ENCODE measurements around the gene FBXL14. TPM values are rescaled to one million over a fixed set of nuclear protein-coding genes. Genes with fewer than 3 reads are reported as not detected.

FBXL14 gene
- total and polyA plus RNA-seq, 4 donors, result 4.4 to 23.0 (median 13.1) TPM

- H3K36me3 ChIP-seq (ENCODE audit: control insufficient read depth in 4 of 4, insufficient read depth in 4 of 4, low read length in 4 of 4), result peaks cover 0 to 4% (median 2%) of the 10 kb centered on the region in 4 donors
- peaks cover 0 to 2% (median 0%) of the 10 kb centered on the region in 4 donors for H3K9me3 ChIP-seq (ENCODE audit: control insufficient read depth in 4 of 4, insufficient read depth in 3 of 4, low read length in 3 of 4)
- no peak for DNase-seq
- no peak overlapping the region for H3K9ac ChIP-seq (ENCODE audit: insufficient read depth in 1 of 2, low read length in 2 of 2)
- WGBS, 2 donors, result 81 to 83% methylated on average over 7 of the region's 7 CpGs
- no peak for ATAC-seq (ENCODE audit: insufficient read depth, low FRiP score)
- H3K4me3 ChIP-seq, result no peak overlapping the region
- H3K27me3 ChIP-seq (ENCODE audit: control insufficient read depth in 3 of 3, insufficient read depth in 3 of 3, low read length in 2 of 3), result no peaks in the 10 kb centered on the region
- H3K27ac ChIP-seq (ENCODE audit: low read depth in 1 of 2, low read length in 1 of 2), result no peak overlapping the region
- TF ChIP-seq CTCF (IDR thresholded peaks at IDR 0.05; ENCODE audit: control extremely low read depth, extremely low read depth), result no peak
- peaks cover 0 to 17% (median 7%) of the 10 kb centered on the region in 5 donors for H3K4me1 ChIP-seq (ENCODE audit: control insufficient read depth in 5 of 5, insufficient read depth in 5 of 5, low read length in 5 of 5)
These were observed 48.1 kb upstream of the FBXL14 start for GRCh38 chr12:1642513-1642912.

DNA sequence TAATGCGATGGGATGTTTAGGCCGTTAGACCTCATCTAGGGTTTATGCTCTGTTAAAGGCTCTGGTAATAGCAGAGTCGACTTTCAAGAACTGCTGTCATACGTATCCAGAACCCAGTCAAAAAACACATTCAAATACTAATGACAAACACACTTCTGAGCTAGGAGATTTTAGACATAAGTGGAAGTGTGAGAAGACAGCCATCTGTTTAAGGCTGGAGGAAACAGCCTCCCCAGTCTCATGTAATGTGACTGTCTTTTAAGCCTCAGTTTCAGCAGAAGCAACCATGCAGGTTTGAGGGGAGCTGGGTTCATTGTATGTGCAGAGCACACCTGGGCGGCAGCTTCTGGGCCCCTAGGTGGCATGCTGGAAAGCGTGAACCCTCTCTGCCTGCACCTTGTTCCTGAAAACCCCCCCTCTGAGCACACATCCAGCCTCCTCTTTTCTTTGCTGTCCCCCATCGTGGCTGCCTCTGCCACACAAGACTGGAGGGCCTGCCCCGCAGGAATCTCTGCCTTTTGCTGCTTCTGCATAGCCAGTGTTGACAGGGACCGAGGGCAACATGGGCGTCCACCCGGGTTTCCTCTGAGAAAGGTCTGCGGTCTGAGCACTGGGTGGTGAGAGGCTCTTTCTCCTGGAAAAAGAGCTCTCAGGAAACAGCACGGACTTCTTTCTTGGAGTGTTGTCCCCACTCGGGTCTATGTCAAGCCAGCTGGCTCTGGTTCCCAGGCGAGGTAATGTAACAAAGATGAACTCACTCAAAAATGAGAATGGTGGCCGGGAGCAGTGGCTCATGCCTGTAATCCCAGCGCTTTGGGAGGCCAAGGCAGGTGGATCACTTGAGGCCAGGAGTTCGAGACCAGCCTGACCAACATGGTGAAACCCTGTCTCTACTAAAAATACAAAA is 46.2 kb upstream of the FBXL14 start:
- Histone ChIP-seq H3K9ac (ENCODE audit: insufficient read depth in 1 of 2, low read length in 2 of 2) (no peak overlapping the region), H3K4me3 (no peak overlapping the region), H3K27me3 (ENCODE audit: control insufficient read depth in 3 of 3, insufficient read depth in 3 of 3, low read length in 2 of 3) (peaks cover 0 to 4% (median 0%) of the 10 kb centered on the region in 3 donors), H3K4me1 (ENCODE audit: control insufficient read depth in 5 of 5, insufficient read depth in 5 of 5, low read length in 5 of 5) (peaks cover 0 to 17% (median 7%) of the 10 kb centered on the region in 5 donors), H3K36me3 (ENCODE audit: control insufficient read depth in 4 of 4, insufficient read depth in 4 of 4, low read length in 4 of 4) (peaks cover 0 to 1% (median 0%) of the 10 kb centered on the region in 4 donors), H3K27ac (ENCODE audit: low read depth in 1 of 2, low read length in 1 of 2) (no peak overlapping the region), H3K9me3 (ENCODE audit: control insufficient read depth in 4 of 4, insufficient read depth in 3 of 4, low read length in 3 of 4) (peaks cover 0 to 2% (median 0%) of the 10 kb centered on the region in 4 donors)
- DNase-seq (no peak), ATAC-seq (ENCODE audit: insufficient read depth, low FRiP score) (no peak)
- WGBS, 2 donors, result 76 to 87% methylated on average over 18 of the region's 18 CpGs
- TF ChIP-seq CTCF (IDR thresholded peaks at IDR 0.05; ENCODE audit: control extremely low read depth, extremely low read depth), result no peak

- ATAC-seq (ENCODE audit: insufficient read depth, low FRiP score), result no peak
- no peak overlapping the region for H3K27ac ChIP-seq (ENCODE audit: low read depth in 1 of 2, low read length in 1 of 2)
- 76 to 81% methylated on average over 31 to 40 of the region's 40 CpGs for WGBS, 2 donors
- TF ChIP-seq CTCF (IDR thresholded peaks at IDR 0.05; ENCODE audit: control extremely low read depth, extremely low read depth), result no peak
- H3K4me3 ChIP-seq, result no peak overlapping the region
- H3K9me3 ChIP-seq (ENCODE audit: control insufficient read depth in 4 of 4, insufficient read depth in 3 of 4, low read length in 3 of 4), result peaks cover 0 to 2% (median 0%) of the 10 kb centered on the region in 4 donors
- H3K36me3 ChIP-seq (ENCODE audit: control insufficient read depth in 4 of 4, insufficient read depth in 4 of 4, low read length in 4 of 4), result peaks cover 0 to 3% (median 0%) of the 10 kb centered on the region in 4 donors
- H3K9ac ChIP-seq (ENCODE audit: insufficient read depth in 1 of 2, low read length in 2 of 2), result no peak overlapping the region
- H3K27me3 ChIP-seq (ENCODE audit: control insufficient read depth in 3 of 3, insufficient read depth in 3 of 3, low read length in 2 of 3), result peaks cover 0 to 4% (median 0%) of the 10 kb centered on the region in 3 donors
- H3K4me1 ChIP-seq (ENCODE audit: control insufficient read depth in 5 of 5, insufficient read depth in 5 of 5, low read length in 5 of 5), result peaks cover 0 to 8% (median 4%) of the 10 kb centered on the region in 5 donors
- no peak for DNase-seq
These were observed 45.2 kb upstream of the FBXL14 start for GRCh38 chr12:1639538-1639937.
